RWPE1 (cell line): Measurements from ENCODE around the gene NMT1.

ENCODE experiments used
- CTCF ChIA-PET: fragments of 350-600 bp; sonication (Branson Sonifier 250); formaldehyde crosslinking; extraction: SDS; loops from one replicate; lab custom pipeline; 2021; lab: Yijun Ruan, JAX
- POLR2A ChIA-PET: fragments of 400-600 bp; formaldehyde crosslinking; extraction: SDS; loops from one replicate; lab custom pipeline; 2020; ENCODE audit warnings: antibody characterized with exemption; ENCODE audit not compliant: low non-redundant PET; lab: Yijun Ruan, JAX
- DNase-seq: peaks from one replicate; pipeline ENCODE4 v3.0.0; 2012; ENCODE audit warnings: low spot score
- H3K27ac ChIP-seq: fragments of 450-650 bp; 2 replicates; pipeline ENCODE4 v1.5.1; 2017
- TF ChIP-seq, protein P1 (sequence below): fragments of 450-650 bp; conservative IDR thresholded peaks from 2 replicates; pipeline ENCODE4 v1.5.1; 2017; ENCODE audit warnings: low read depth, mild to moderate bottlenecking

The NMT1 gene

GRCh38 chr17:45117848-45118646, 56.9 kb downstream of the NMT1 start:
- H3K27ac ChIP-seq = peak overlapping the region; percentile 100
- no peak for DNase-seq
- POLR2A ChIA-PET = no interaction called here
- CTCF ChIA-PET = interaction anchor here (0.6 to 1.7 kb wide), 5 partner anchors 9 to 96 kb away, joined by 3 to 7 read pairs (median 4); no protein-coding TSS in a partner anchor
- TF ChIP-seq, protein P1, sequence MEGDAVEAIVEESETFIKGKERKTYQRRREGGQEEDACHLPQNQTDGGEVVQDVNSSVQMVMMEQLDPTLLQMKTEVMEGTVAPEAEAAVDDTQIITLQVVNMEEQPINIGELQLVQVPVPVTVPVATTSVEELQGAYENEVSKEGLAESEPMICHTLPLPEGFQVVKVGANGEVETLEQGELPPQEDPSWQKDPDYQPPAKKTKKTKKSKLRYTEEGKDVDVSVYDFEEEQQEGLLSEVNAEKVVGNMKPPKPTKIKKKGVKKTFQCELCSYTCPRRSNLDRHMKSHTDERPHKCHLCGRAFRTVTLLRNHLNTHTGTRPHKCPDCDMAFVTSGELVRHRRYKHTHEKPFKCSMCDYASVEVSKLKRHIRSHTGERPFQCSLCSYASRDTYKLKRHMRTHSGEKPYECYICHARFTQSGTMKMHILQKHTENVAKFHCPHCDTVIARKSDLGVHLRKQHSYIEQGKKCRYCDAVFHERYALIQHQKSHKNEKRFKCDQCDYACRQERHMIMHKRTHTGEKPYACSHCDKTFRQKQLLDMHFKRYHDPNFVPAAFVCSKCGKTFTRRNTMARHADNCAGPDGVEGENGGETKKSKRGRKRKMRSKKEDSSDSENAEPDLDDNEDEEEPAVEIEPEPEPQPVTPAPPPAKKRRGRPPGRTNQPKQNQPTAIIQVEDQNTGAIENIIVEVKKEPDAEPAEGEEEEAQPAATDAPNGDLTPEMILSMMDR = no peak

DNA sequence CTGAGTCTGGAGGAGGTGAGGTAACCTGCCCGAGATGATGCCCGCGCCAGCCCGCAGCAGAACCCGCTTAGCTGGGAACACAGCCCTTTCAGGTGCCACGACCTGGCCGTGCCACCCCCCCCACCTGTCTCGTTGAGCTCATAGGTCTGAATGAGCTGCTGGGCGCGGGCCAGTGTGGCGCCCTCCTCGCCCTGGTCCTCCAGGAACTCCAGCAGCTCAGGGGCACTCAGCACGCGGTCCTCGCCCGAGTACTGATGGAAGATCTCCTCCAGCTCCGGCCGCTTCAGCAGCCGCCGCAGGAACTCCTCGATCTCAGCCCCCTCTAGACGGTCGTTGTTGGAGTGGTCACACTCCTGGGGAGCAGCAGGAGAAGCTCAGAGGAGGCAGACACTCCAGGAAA, 57.6 kb downstream of the NMT1 start:
- H3K27ac ChIP-seq = peak overlapping the region; percentile 100
- ChIA-PET POLR2A (no interaction called here), CTCF (interaction anchor here (0.6 to 1.6 kb wide), 5 partner anchors 9 to 96 kb away, joined by 3 to 5 read pairs (median 3); partner anchors contain the start of gene ACBD4)
- TF ChIP-seq, protein P1 = no peak
- no peak for DNase-seq

GRCh38 chr17:45119964-45120363, 58.8 kb downstream of the NMT1 start:
- POLR2A ChIA-PET = no interaction called here

DNA sequence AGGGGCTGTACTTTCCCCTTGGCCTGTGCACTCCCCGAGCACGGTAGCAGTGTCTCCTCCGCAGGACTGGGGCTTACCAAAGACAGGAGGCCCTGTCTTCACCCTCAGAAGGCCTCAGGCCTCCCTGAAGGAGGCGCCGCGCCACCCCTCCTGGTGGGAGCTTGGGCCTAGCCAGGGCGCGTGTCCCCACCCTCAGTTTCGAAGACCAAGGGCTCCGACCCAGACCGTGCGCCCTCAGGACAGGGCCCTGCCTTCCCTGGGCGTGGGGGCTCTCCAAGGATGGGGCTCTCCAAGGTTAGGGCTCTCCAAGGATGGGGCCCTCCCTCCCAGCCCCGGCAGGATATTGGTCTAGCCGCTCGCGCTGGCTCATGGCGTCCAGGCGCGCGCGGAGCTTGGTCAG, 59.4 kb downstream of the NMT1 start:
- H3K27ac ChIP-seq = peak overlapping the region; percentile 100
- CTCF ChIA-PET = interaction anchor here (1.0 to 1.2 kb wide), 4 partner anchors 12 to 21 kb away, joined by 3 to 6 read pairs (median 3); partner anchors contain the start of genes ACBD4 and PLCD3
- no peak for DNase-seq
- POLR2A ChIA-PET = no interaction called here
- TF ChIP-seq, protein P1 = no peak

More at GRCh38 chr17:45119964-45120363, 58.8 kb downstream of the NMT1 start:
- CTCF ChIA-PET = interaction anchor here (0.5 to 1.2 kb wide), 4 partner anchors 12 to 56 kb away, joined by 3 to 6 read pairs (median 3); partner anchors contain the start of genes ACBD4 and PLCD3
- TF ChIP-seq, protein P1 = no peak
- no peak for DNase-seq
- H3K27ac ChIP-seq = peak overlapping the region; percentile 100

DNA sequence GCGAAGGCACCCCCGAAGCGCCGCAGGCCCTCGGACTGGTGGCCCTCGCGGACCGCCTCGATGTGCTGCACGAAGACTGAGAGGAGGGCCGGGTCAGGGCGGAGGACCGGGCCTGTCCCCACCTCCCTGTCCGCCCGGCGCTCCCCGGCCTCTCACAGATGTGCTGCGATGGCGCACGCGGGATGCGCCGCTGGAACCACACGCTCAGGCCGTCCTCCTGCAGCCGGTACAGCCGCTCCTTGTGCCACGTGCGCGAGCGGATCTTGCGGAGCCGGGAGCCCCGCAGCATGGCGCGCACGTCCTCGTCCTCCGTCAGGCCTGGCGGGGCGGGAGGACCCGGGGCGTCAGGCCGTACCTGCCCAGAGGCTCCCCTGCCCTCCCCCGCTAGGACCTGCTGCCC, 59.9 kb downstream of the NMT1 start:
- ChIA-PET CTCF (interaction anchor here (1.0 kb wide), 2 partner anchors 10 to 22 kb away, joined by 3 to 5 read pairs; no protein-coding TSS in a partner anchor), POLR2A (no interaction called here)
- DNase-seq = no peak
- H3K27ac ChIP-seq = peak overlapping the region; percentile 100
- TF ChIP-seq, protein P1 = no peak

- H3K27ac ChIP-seq = peak overlapping the region; percentile 100
- POLR2A ChIA-PET = no interaction called here
- TF ChIP-seq, protein P1 = no peak
- no peak for DNase-seq
- CTCF ChIA-PET = interaction anchor here (0.5 to 0.9 kb wide), 3 partner anchors 25 to 245 kb away, joined by 3 read pairs; no protein-coding TSS in a partner anchor
Observed at GRCh38 chr17:45123076-45123770, 62.1 kb downstream of the NMT1 start.
